A549 (cell line): ENCODE data around the gene GARNL3. TPM values are rescaled to one million over a fixed set of nuclear protein-coding genes. Genes with fewer than 3 reads are reported as not detected.

Source experiments
- BCL3 ChIP-seq: fragments of >200 bp; sonication (Bioruptor Twin); formaldehyde crosslinking; IDR thresholded peaks from 3 replicates; pipeline ENCODE4 v1.6.1; 2016
- BHLHE40 ChIP-seq: IDR thresholded peaks from 2 replicates; pipeline ENCODE4 v1.6.1; 2012; ENCODE audit warnings: low read depth, low read length, inconsistent platforms
- CBX2 ChIP-seq: fragments of 200-600 bp; sonication (generic); IDR thresholded peaks from 2 replicates; pipeline ENCODE4 v1.6.1; 2016; ENCODE audit warnings: low read depth, mild to moderate bottlenecking, borderline replicate concordance
- CHD4 ChIP-seq: fragments of 200-600 bp; sonication (generic); IDR thresholded peaks from 2 replicates; pipeline ENCODE4 v1.6.1; 2016; ENCODE audit warnings: antibody characterized with exemption, mild to moderate bottlenecking, borderline replicate concordance
- CTCF ChIP-seq: fragments of >200 bp; sonication (Bioruptor Twin); formaldehyde crosslinking; IDR thresholded peaks from 3 replicates; pipeline ENCODE4 v1.5.1; 2016
- E2F6 ChIP-seq: IDR thresholded peaks from 2 replicates; pipeline ENCODE4 v1.6.1; 2012; ENCODE audit warnings: low read depth, borderline replicate concordance
- EHF ChIP-seq: fragments of 250-450 bp; sonication (Bioruptor Pico); IDR thresholded peaks from 2 replicates; pipeline ENCODE4 v1.5.0; 2020; ENCODE audit warnings: mild to moderate bottlenecking
- EHMT2 ChIP-seq: fragments of 200-600 bp; sonication (generic); IDR thresholded peaks from 2 replicates; pipeline ENCODE4 v1.6.1; 2016; ENCODE audit warnings: antibody characterized with exemption, low read depth, mild to moderate bottlenecking, moderate library complexity
- ELK1 ChIP-seq: fragments of 150-350 bp; IDR thresholded peaks from 2 replicates; pipeline ENCODE4 v1.6.1; 2014; ENCODE audit warnings: low read depth, mild to moderate bottlenecking, low read length
- EP300 ChIP-seq, 2 experiments: fragments of >200 bp; sonication (Bioruptor Twin); formaldehyde crosslinking; IDR thresholded peaks; 2 replicates in 1 of 2; 3 replicates in 1 of 2; pipeline ENCODE4 v1.6.1; 2016 to 2017
- FOSB ChIP-seq: fragments of 250-450 bp; sonication (Bioruptor Pico); IDR thresholded peaks from 2 replicates; pipeline ENCODE4 v1.5.0; 2020; ENCODE audit warnings: mild to moderate bottlenecking, moderate library complexity
- FOSL2 ChIP-seq, 2 experiments: fragments of 450-650 bp in 1 of 2; fragments of >200 bp in 1 of 2; sonication (Bioruptor Twin) in 1 of 2; formaldehyde crosslinking; IDR thresholded peaks; 2 replicates each; pipeline versions ENCODE4 v1.5.0 to v1.6.1; 2016 to 2020; ENCODE audit warnings: mild to moderate bottlenecking in 1 of 2, moderate library complexity in 1 of 2
- FOXS1 ChIP-seq: fragments of 250-450 bp; sonication (Bioruptor Pico); IDR thresholded peaks from 2 replicates; pipeline ENCODE4 v1.5.0; 2020; ENCODE audit warnings: mild to moderate bottlenecking, moderate library complexity
- HDAC2 ChIP-seq: fragments of 200-600 bp; sonication (generic); IDR thresholded peaks from 2 replicates; pipeline ENCODE4 v1.6.1; 2016
- HES2 ChIP-seq: fragments of >200 bp; sonication (Bioruptor Twin); formaldehyde crosslinking; IDR thresholded peaks from 2 replicates; pipeline ENCODE4 v1.6.1; 2016
- HMGXB4 ChIP-seq: fragments of 250-450 bp; sonication (Bioruptor Pico); IDR thresholded peaks from 2 replicates; pipeline ENCODE4 v1.5.0; 2021; ENCODE audit warnings: mild to moderate bottlenecking, moderate library complexity, borderline replicate concordance
- HOXB13 ChIP-seq: fragments of 250-450 bp; sonication (Bioruptor Pico); IDR thresholded peaks from 2 replicates; pipeline ENCODE4 v1.5.0; 2020; ENCODE audit warnings: low read depth, mild to moderate bottlenecking, moderate library complexity
- JUN ChIP-seq, 2 experiments: fragments of >200 bp; sonication (Bioruptor Twin); formaldehyde crosslinking; IDR thresholded peaks; 2 replicates in 1 of 2; 3 replicates in 1 of 2; pipeline ENCODE4 v1.6.1; 2016 to 2017
- JUNB ChIP-seq: fragments of >200 bp; sonication (Bioruptor Twin); formaldehyde crosslinking; IDR thresholded peaks from 2 replicates; pipeline ENCODE4 v1.6.1; 2016
- KDM5A ChIP-seq: fragments of 200-600 bp; sonication (generic); IDR thresholded peaks from 2 replicates; pipeline ENCODE4 v1.6.1; 2016; ENCODE audit warnings: antibody characterized with exemption, mild to moderate bottlenecking
- MAZ ChIP-seq: fragments of 150-350 bp; IDR thresholded peaks from 2 replicates; pipeline ENCODE4 v1.6.1; 2014; ENCODE audit warnings: antibody characterized with exemption, low read depth, low read length, borderline replicate concordance
- MYC ChIP-seq: IDR thresholded peaks from 2 replicates; pipeline ENCODE4 v1.6.1; 2012; ENCODE audit warnings: mild to moderate bottlenecking, inconsistent platforms, low read length, improper control_type of control experiment, borderline replicate concordance
- NPAS2 ChIP-seq: fragments of 250-450 bp; sonication (Bioruptor Pico); IDR thresholded peaks from 2 replicates; pipeline ENCODE4 v1.8.0; 2022; ENCODE audit warnings: mild to moderate bottlenecking, moderate library complexity, borderline replicate concordance
- REST ChIP-seq: fragments of 200-600 bp; sonication (generic); IDR thresholded peaks from 2 replicates; pipeline ENCODE4 v1.6.1; 2016; ENCODE audit warnings: antibody characterized with exemption, mild to moderate bottlenecking, moderate library complexity
- RFX5 ChIP-seq: fragments of 450-650 bp; IDR thresholded peaks from 2 replicates; pipeline ENCODE4 v1.7.1; 2014; ENCODE audit warnings: antibody characterized with exemption, mild to moderate bottlenecking, moderate library complexity
- RNF2 ChIP-seq: fragments of 200-600 bp; sonication (generic); IDR thresholded peaks from 2 replicates; pipeline ENCODE4 v1.6.1; 2016; ENCODE audit warnings: low read depth, mild to moderate bottlenecking, antibody characterized with exemption, moderate library complexity, borderline replicate concordance
- SREBF2 ChIP-seq: fragments of 450-650 bp; IDR thresholded peaks from 2 replicates; pipeline ENCODE4 v1.6.1; 2014; ENCODE audit warnings: mild to moderate bottlenecking, moderate library complexity
- TFCP2L1 ChIP-seq: fragments of 250-450 bp; sonication (Bioruptor Pico); IDR thresholded peaks from 2 replicates; pipeline ENCODE4 v1.5.0; 2021; ENCODE audit warnings: mild to moderate bottlenecking
- USF2 ChIP-seq: fragments of 450-650 bp; IDR thresholded peaks from 2 replicates; pipeline ENCODE4 v1.6.1; 2014; ENCODE audit warnings: antibody characterized with exemption
- ZC3H11A ChIP-seq: fragments of 450-650 bp; IDR thresholded peaks from 2 replicates; pipeline ENCODE4 v1.6.1; 2014; ENCODE audit warnings: antibody characterized with exemption, mild to moderate bottlenecking
- ZNF302 ChIP-seq: fragments of 250-450 bp; sonication (Bioruptor Pico); IDR thresholded peaks from 2 replicates; pipeline ENCODE4 v1.9.0; 2021; ENCODE audit warnings: inconsistent platforms, mild to moderate bottlenecking, moderate library complexity
- ZSCAN20 ChIP-seq: fragments of 250-450 bp; sonication (Bioruptor Pico); IDR thresholded peaks from 2 replicates; pipeline ENCODE4 v1.8.0; 2022; ENCODE audit warnings: mild to moderate bottlenecking, moderate library complexity
- polyA plus RNA-seq, 4 experiments: library from polyadenylated mRNA; depleted of rRNA in 3 of 4; stranded (reverse); fragments of >200 nt; fragmentation: RNase III in 1 of 4; extraction: RNeasy Plus Mini Kit Qiagen cat#74134 plus additional on column Dnase treatment in 1 of 4; gene quantifications; 2 replicates in 3 of 4; 3 replicates in 1 of 4; pipeline ENCODE4 v1.2.3, GENCODE V29; 2011 to 2017

GARNL3 gene
- polyA plus RNA-seq, 2 of the 4 experiments (the other 2 are of a cell fraction): 2.9 to 5.1 TPM

GRCh38 chr9:127311239-127311741, 46.7 kb downstream of the GARNL3 start (continued):
- peak; percentile 84 for TF ChIP-seq CTCF
- no peak for TF ChIP-seq SREBF2
- TF ChIP-seq USF2: no peak
- no peak for TF ChIP-seq EP300 (IDR thresholded peaks at IDR 0.05)
- no peak for TF ChIP-seq REST
- no peak for TF ChIP-seq CHD4
- no peak for TF ChIP-seq ZC3H11A
- no peak for TF ChIP-seq FOSL2 (IDR thresholded peaks at IDR 0.05)
- peak; percentile 70 for TF ChIP-seq FOSL2 (CRISPR knock-in tag; IDR thresholded peaks at IDR 0.05)
- no peak for TF ChIP-seq BCL3
- no peak for TF ChIP-seq TFCP2L1
- TF ChIP-seq RNF2: no peak
- no peak for TF ChIP-seq HOXB13 (CRISPR knock-in tag)
- TF ChIP-seq NPAS2 (CRISPR knock-in tag): no peak
- TF ChIP-seq EHMT2: no peak
- TF ChIP-seq EHF (CRISPR knock-in tag): no peak
- TF ChIP-seq JUNB: peak; percentile 50; the same call in 1 of the 2 replicates
- no peak for TF ChIP-seq BHLHE40
- TF ChIP-seq RFX5: no peak
- no peak for TF ChIP-seq ELK1
- no peak for TF ChIP-seq E2F6
- no peak for TF ChIP-seq FOXS1 (CRISPR knock-in tag)
- TF ChIP-seq MAZ: no peak
- no peak for TF ChIP-seq HMGXB4 (CRISPR knock-in tag)
- TF ChIP-seq JUN (IDR thresholded peaks at IDR 0.05): no peak
- TF ChIP-seq CBX2: no peak
- TF ChIP-seq HDAC2: no peak
- no peak for TF ChIP-seq ZSCAN20
- TF ChIP-seq HES2: no peak
- no peak for TF ChIP-seq KDM5A
- TF ChIP-seq MYC: no peak
- no peak for TF ChIP-seq FOSB (CRISPR knock-in tag)
- TF ChIP-seq ZNF302 (CRISPR knock-in tag): no peak
